HCT116 (cell line): ENCODE data around the gene HDHD5. TPM values are rescaled to one million over a fixed set of nuclear protein-coding genes. Genes with fewer than 3 reads are reported as not detected.

Source experiments
- ATAC-seq: fragments of 200-7000 bp; cut with Tn5 transposase; 2 replicates; pipeline ENCODE4 v1.9.1; 2020; ENCODE audit warnings: mild to moderate bottlenecking, moderate library complexity
- BruUV-seq: library from RNA; stranded (reverse); fragments of 400-500 nt; replicated peaks from 2 replicates; lab custom pipeline; 2021; lab: Mats Ljungman, UMichigan
- CTCF ChIA-PET: fragments of 300-600 bp; sonication (Branson Sonifier 250); formaldehyde crosslinking; loops from one replicate; lab custom pipeline; 2021; ENCODE audit warnings: antibody characterized with exemption; lab: Charles Lee
- POLR2A ChIA-PET: fragments of 300-600, 350-600 bp; sonication (Branson Sonifier 250); formaldehyde crosslinking; loops from one replicate; lab custom pipeline; 2021; ENCODE audit warnings: antibody characterized with exemption; lab: Charles Lee
- RAD21 ChIA-PET, 2 experiments: fragments of 300-600 bp; sonication (Branson Sonifier 250); formaldehyde crosslinking; loops; one replicate each; lab custom pipeline; 2023; ENCODE audit warnings: low total read pairs in 2 of 2; ENCODE audit not compliant: uncharacterized antibody in 2 of 2, unreplicated experiment in 2 of 2, low non-redundant PET in 1 of 2; lab: Charles Lee
- DNase-seq: peaks from one replicate; pipeline ENCODE4 v3.0.0-alpha.2; 2010; ENCODE audit warnings: low read depth, low spot score
- H2AFZ ChIP-seq: fragments of 200-600 bp; shearing (Covaris generic), sonication (generic); 2 replicates; pipeline ENCODE4 v1.6.1; 2017; ENCODE audit warnings: low read depth, mixed run types, mixed read lengths, antibody characterized with exemption, low read length; ENCODE audit not compliant: poor library complexity, severe bottlenecking
- H3K27ac ChIP-seq: 2 replicates; pipeline ENCODE4 v1.5.1; 2012; ENCODE audit warnings: low read depth, low read length
- H3K27me3 ChIP-seq: fragments of 200-600 bp; sonication (generic); 2 replicates; pipeline ENCODE4 v1.6.1; 2016; ENCODE audit warnings: mixed run types, low read length, mixed read lengths; ENCODE audit not compliant: insufficient read depth
- H3K36me3 ChIP-seq, 2 experiments: fragments of 200-500 bp in 1 of 2; fragments of 200-600 bp in 1 of 2; sonication (Bioruptor generic) in 1 of 2; sonication (generic) in 1 of 2; 2 replicates each; pipeline versions ENCODE4 v1.5.1 to v1.6.1; 2014 to 2016; ENCODE audit warnings: low read length in 2 of 2, inconsistent platforms in 1 of 2, mixed read lengths in 1 of 2, mixed run types in 1 of 2; ENCODE audit not compliant: insufficient read depth in 2 of 2, control insufficient read depth in 1 of 2
- H3K4me1 ChIP-seq, 2 experiments: fragments of 200-600 bp in 1 of 2; sonication (generic) in 1 of 2; 2 replicates each; pipeline versions ENCODE4 v1.5.1 to v1.6.1; 2012 to 2017; ENCODE audit warnings: low read length in 2 of 2, inconsistent platforms in 1 of 2, mild to moderate bottlenecking in 1 of 2, mixed read lengths in 1 of 2, mixed run types in 1 of 2, moderate library complexity in 1 of 2; ENCODE audit not compliant: insufficient read depth in 2 of 2, control insufficient read depth in 1 of 2
- H3K4me2 ChIP-seq: fragments of 200-600 bp; sonication (generic); 2 replicates; pipeline ENCODE4 v1.6.1; 2017; ENCODE audit warnings: mixed run types, low read length, mixed read lengths
- H3K4me3 ChIP-seq, 2 experiments: fragments of 200-600 bp in 1 of 2; sonication (generic) in 1 of 2; replicated peaks in 1 of 2; 2 replicates each; pipeline ENCODE4 v1.5.1; 2011 to 2016; ENCODE audit warnings: low read length in 2 of 2, control low read depth in 1 of 2, low read depth in 1 of 2, mild to moderate bottlenecking in 1 of 2, mixed read lengths in 1 of 2, mixed run types in 1 of 2
- H3K79me2 ChIP-seq: fragments of 200-600 bp; sonication (generic); 2 replicates; pipeline ENCODE4 v1.6.1; 2017; ENCODE audit warnings: mild to moderate bottlenecking, mixed run types, low read length, moderate library complexity, mixed read lengths; ENCODE audit not compliant: insufficient read depth
- H3K9ac ChIP-seq: fragments of 200-600 bp; sonication (generic); 2 replicates; pipeline ENCODE4 v1.6.1; 2016; ENCODE audit warnings: low read length, mixed read lengths
- H3K9me2 ChIP-seq: fragments of 200-600 bp; sonication (generic), shearing (Covaris generic); 2 replicates; pipeline ENCODE4 v1.6.1; 2017; ENCODE audit warnings: mixed run types, mild to moderate bottlenecking, moderate library complexity; ENCODE audit not compliant: insufficient read depth
- H3K9me3 ChIP-seq, 2 experiments: fragments of 200-500 bp in 1 of 2; fragments of 200-600 bp in 1 of 2; sonication (Bioruptor generic) in 1 of 2; sonication (generic) in 1 of 2; 2 replicates each; pipeline ENCODE4 v1.6.1; 2014 to 2017; ENCODE audit warnings: low read length in 2 of 2, mixed read lengths in 2 of 2, inconsistent platforms in 1 of 2, low read depth in 1 of 2, mild to moderate bottlenecking in 1 of 2, mixed run types in 1 of 2, moderate library complexity in 1 of 2; ENCODE audit not compliant: control insufficient read depth in 1 of 2, insufficient read depth in 1 of 2
- H4K20me1 ChIP-seq: fragments of 200-600 bp; sonication (generic), shearing (Covaris generic); 2 replicates; pipeline ENCODE4 v1.6.1; 2017; ENCODE audit warnings: mixed run types, mild to moderate bottlenecking, moderate library complexity; ENCODE audit not compliant: insufficient read depth
- EZH2phosphoT487 ChIP-seq: fragments of 200-600 bp; IDR thresholded peaks from 2 replicates; pipeline ENCODE4 v1.6.1; 2018; ENCODE audit warnings: antibody characterized with exemption, borderline replicate concordance
- JUND ChIP-seq: IDR thresholded peaks from 2 replicates; pipeline ENCODE4 v1.6.1; 2012
- POLR2A ChIP-seq: IDR thresholded peaks from 2 replicates; pipeline ENCODE4 v1.7.0; 2011; ENCODE audit warnings: borderline replicate concordance; ENCODE audit not compliant: insufficient read depth, insufficient read length; ENCODE audit errors: extremely low read depth
- POLR2AphosphoS5 ChIP-seq: IDR thresholded peaks from 2 replicates; pipeline ENCODE4 v1.6.1; 2011; ENCODE audit warnings: mild to moderate bottlenecking, low read depth, low read length, moderate library complexity
- SP1 ChIP-seq: IDR thresholded peaks from 2 replicates; pipeline ENCODE4 v1.6.1; 2012; ENCODE audit warnings: low read depth
- ZNF274 ChIP-seq: fragments of 200-500 bp; sonication (Bioruptor generic); IDR thresholded peaks from 2 replicates; pipeline ENCODE4 v1.6.1; 2014; ENCODE audit warnings: mild to moderate bottlenecking, low read depth, low read length, inconsistent platforms
- intact Hi-C: fragments of 100-400 bp; cut with micrococcal nuclease; formaldehyde crosslinking; loops from 2 replicates; pipeline ENCODE4 v1.10.0; 2022
- total RNA-seq: library from RNA; stranded (reverse); gene quantifications from one replicate; pipeline ENCODE4 v1.2.1, GENCODE V29; 2021; ENCODE audit not compliant: unreplicated experiment
- TF ChIP-seq, protein P1 (sequence below), 3 experiments: fragments of 200-600 bp in 1 of 3; sonication (generic) in 1 of 3; IDR thresholded peaks in 2 of 3; conservative IDR thresholded peaks in 1 of 3; 2 replicates each; pipeline ENCODE4 v1.5.1; 2012 to 2017; ENCODE audit warnings: low read depth in 2 of 3, low read length in 2 of 3, antibody characterized with exemption in 1 of 3, borderline replicate concordance in 1 of 3, control low read depth in 1 of 3, mild to moderate bottlenecking in 1 of 3, mixed read lengths in 1 of 3, mixed run types in 1 of 3, moderate library complexity in 1 of 3; ENCODE audit not compliant: insufficient read depth in 1 of 3

HDHD5 gene
- total RNA-seq, 1 experiment from 2014 or later = 70.1 TPM

DNA sequence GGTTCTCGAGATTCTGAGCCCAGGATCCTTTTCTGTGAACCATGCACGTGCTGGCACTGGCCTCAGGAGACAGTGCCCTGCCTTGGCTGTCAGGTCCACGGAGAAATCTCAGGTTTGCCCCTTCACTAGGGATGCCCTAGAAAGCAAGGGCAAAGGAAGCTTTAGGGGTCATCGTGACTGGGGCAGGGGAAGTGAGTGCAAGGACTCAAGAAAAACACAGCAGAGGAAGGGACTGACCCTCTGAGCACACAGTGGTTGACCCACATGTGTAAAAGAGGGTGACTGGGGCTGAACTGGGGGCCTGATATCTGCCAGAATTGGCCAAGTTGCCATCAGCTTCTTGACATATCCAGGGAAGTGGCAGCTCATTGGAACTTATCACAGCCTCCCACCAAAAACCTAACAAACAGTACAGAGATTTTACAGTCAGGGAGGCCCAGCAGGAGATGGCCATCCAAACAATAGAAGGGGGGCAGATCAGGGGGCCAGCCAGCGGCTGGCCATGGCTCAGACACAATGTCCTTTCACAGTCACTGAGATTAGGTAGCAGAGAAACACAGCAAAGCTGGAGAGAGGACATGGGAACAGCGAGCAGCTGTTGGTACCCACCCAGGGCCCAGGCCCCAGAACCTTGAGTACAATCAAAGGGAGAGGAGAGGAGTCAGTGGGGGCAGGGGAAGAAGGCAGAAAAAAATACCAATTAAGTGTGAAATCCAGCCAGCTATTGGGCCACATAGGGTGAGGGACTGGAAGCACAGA, 42.3 kb downstream of the HDHD5 start:
- no peak overlapping the region for H3K4me2 ChIP-seq
- DNase-seq (no peak), ATAC-seq (no peak)
- H3K36me3 ChIP-seq = no peaks in the 10 kb centered on the region
- CTCF ChIA-PET = interaction anchor here (1.3 kb wide), 1 partner anchor 21 kb away, joined by 3 read pairs; no protein-coding TSS in a partner anchor
- H3K79me2 ChIP-seq = no peaks in the 10 kb centered on the region
- no peaks in the 10 kb centered on the region for H3K9me3 ChIP-seq
- no peak overlapping the region for H3K4me3 ChIP-seq
- intact Hi-C loops = no loop called here
- RAD21 ChIA-PET = no interaction called here
- TF ChIP-seq SP1 (no peak), JUND (no peak), POLR2AphosphoS5 (no peak), ZNF274 (no peak), POLR2A (no peak)
- TF ChIP-seq, protein P1, sequence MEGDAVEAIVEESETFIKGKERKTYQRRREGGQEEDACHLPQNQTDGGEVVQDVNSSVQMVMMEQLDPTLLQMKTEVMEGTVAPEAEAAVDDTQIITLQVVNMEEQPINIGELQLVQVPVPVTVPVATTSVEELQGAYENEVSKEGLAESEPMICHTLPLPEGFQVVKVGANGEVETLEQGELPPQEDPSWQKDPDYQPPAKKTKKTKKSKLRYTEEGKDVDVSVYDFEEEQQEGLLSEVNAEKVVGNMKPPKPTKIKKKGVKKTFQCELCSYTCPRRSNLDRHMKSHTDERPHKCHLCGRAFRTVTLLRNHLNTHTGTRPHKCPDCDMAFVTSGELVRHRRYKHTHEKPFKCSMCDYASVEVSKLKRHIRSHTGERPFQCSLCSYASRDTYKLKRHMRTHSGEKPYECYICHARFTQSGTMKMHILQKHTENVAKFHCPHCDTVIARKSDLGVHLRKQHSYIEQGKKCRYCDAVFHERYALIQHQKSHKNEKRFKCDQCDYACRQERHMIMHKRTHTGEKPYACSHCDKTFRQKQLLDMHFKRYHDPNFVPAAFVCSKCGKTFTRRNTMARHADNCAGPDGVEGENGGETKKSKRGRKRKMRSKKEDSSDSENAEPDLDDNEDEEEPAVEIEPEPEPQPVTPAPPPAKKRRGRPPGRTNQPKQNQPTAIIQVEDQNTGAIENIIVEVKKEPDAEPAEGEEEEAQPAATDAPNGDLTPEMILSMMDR (IDR thresholded peaks at IDR 0.05 in 2 of 3, conservative IDR thresholded peaks at IDR 0.05 in 1 of 3; ENCODE audit: borderline replicate concordance in 1 of 3, insufficient read depth in 1 of 3, low read depth in 2 of 3, low read length in 2 of 3) = no peak
- no TSS peak for BruUV-seq
- no peaks in the 10 kb centered on the region for H3K27me3 ChIP-seq
- POLR2A ChIA-PET = no interaction called here
- no peaks in the 10 kb centered on the region for H4K20me1 ChIP-seq
- no peak overlapping the region for H2AFZ ChIP-seq
- H3K27ac ChIP-seq = no peak overlapping the region
- H3K9me2 ChIP-seq = no peaks in the 10 kb centered on the region
- H3K9ac ChIP-seq = no peak overlapping the region
- no peaks in the 10 kb centered on the region for H3K4me1 ChIP-seq

DNA sequence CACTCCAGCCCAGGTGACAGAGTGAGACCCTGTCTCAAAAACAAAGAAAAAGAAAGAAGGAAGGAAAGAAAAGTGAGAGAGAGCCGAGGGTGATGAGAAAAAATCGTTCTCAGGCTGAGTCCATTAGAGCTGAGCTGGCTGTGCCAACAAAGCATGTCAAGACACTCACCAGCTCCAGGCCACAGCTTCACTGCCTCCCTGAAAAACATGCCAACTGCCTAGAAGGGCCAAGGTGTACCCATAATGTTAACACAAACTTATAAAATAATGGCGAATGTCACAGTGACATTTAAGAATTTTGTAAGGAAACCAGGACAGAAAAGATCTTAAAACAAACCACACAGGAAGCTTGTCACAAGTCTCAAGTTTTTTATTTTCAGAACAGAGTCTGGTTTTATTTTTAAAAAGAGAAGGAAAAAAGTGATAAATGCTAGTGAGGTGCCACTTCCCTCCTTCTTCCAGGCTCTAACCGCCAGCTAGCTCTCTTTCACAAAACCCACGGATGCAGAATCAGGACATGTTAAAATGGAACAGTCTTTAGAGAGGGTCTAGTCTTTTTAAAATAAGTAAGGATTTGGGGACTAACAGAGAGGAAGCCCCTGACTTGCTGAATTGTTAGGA, 43.0 kb downstream of the HDHD5 start:
- no peak overlapping the region for H2AFZ ChIP-seq
- ChIA-PET CTCF (interaction anchor here (1.3 kb wide), 2 partner anchors 20 to 56 kb away, joined by 3 to 4 read pairs; no protein-coding TSS in a partner anchor), POLR2A (no interaction called here), RAD21 (no interaction called here)
- H3K4me1 ChIP-seq = no peaks in the 10 kb centered on the region
- no peaks in the 10 kb centered on the region for H3K9me2 ChIP-seq
- no peak for TF ChIP-seq EZH2phosphoT487
- ATAC-seq (no peak), DNase-seq (no peak)
- H3K4me3 ChIP-seq = no peak overlapping the region
- H3K79me2 ChIP-seq = no peaks in the 10 kb centered on the region
- no TSS peak for BruUV-seq
- no peaks in the 10 kb centered on the region for H3K36me3 ChIP-seq
- intact Hi-C loops = no loop called here
- H3K27ac ChIP-seq = no peak overlapping the region
- H3K9me3 ChIP-seq = no peaks in the 10 kb centered on the region
- no peak overlapping the region for H3K4me2 ChIP-seq
- no peak overlapping the region for H3K9ac ChIP-seq
- H4K20me1 ChIP-seq = no peaks in the 10 kb centered on the region
- H3K27me3 ChIP-seq = no peaks in the 10 kb centered on the region
